Liver (tissue), 9 donors: ENCODE results near the gene LIMCH1. TPM values are rescaled to one million over a fixed set of nuclear protein-coding genes. Genes with fewer than 3 reads are reported as not detected.

Experiments used
- DNase-seq: peaks from one replicate; pipeline ENCODE4 v3.0.0-alpha.2; 2017; ENCODE audit warnings: low spot score
- H3K27ac ChIP-seq, 2 donors: one replicate each; pipeline ENCODE4 v1.7.0; 2013; ENCODE audit warnings: inconsistent platforms in 2 of 2, low read length in 2 of 2, control low read depth in 1 of 2, low read depth in 1 of 2, mild to moderate bottlenecking in 1 of 2
- H3K27me3 ChIP-seq, 4 donors: one replicate each; pipeline versions ENCODE4 v1.6.1 to v1.7.0; 2013; ENCODE audit warnings: low read length in 3 of 4, inconsistent platforms in 1 of 4, mild to moderate bottlenecking in 1 of 4, moderate library complexity in 1 of 4; ENCODE audit not compliant: control insufficient read depth in 4 of 4, insufficient read depth in 4 of 4
- H3K36me3 ChIP-seq, 4 donors: one replicate each; pipeline versions ENCODE4 v1.6.1 to v1.7.0; 2013; ENCODE audit warnings: low read length in 3 of 4, mild to moderate bottlenecking in 3 of 4, low read depth in 1 of 4, moderate library complexity in 1 of 4; ENCODE audit not compliant: control insufficient read depth in 4 of 4, insufficient read depth in 3 of 4
- H3K4me1 ChIP-seq, 4 donors: one replicate each; pipeline versions ENCODE4 v1.6.1 to v1.7.0; 2013; ENCODE audit warnings: low read length in 3 of 4, mild to moderate bottlenecking in 3 of 4, moderate library complexity in 1 of 4; ENCODE audit not compliant: control insufficient read depth in 4 of 4, insufficient read depth in 4 of 4
- H3K4me3 ChIP-seq, 3 donors: one replicate each; pipeline versions ENCODE4 v1.6.1 to v1.7.0; 2013; ENCODE audit warnings: low read length in 3 of 3, control low read depth in 1 of 3, low read depth in 1 of 3, mild to moderate bottlenecking in 1 of 3
- H3K9ac ChIP-seq, 2 donors: one replicate each; pipeline ENCODE4 v1.7.0; 2013; ENCODE audit warnings: low read length in 2 of 2, mild to moderate bottlenecking in 2 of 2, moderate library complexity in 2 of 2, control low read depth in 1 of 2, low read depth in 1 of 2
- H3K9me3 ChIP-seq, 4 donors: one replicate each; pipeline versions ENCODE4 v1.6.1 to v1.7.0; 2013; ENCODE audit warnings: low read length in 3 of 4; ENCODE audit not compliant: control insufficient read depth in 4 of 4
- EGR1 ChIP-seq, 2 donors: IDR thresholded peaks; 2 replicates each; pipeline ENCODE4 v1.6.1; 2016 to 2018; ENCODE audit warnings: antibody characterized with exemption in 2 of 2, low read depth in 2 of 2
- FOXA1 ChIP-seq: IDR thresholded peaks from 2 replicates; pipeline ENCODE4 v1.6.1; 2016; ENCODE audit warnings: antibody characterized with exemption
- GABPA ChIP-seq, 2 donors: IDR thresholded peaks in 1 of 2; conservative IDR thresholded peaks in 1 of 2; 2 replicates each; pipeline ENCODE4 v1.6.1; 2016; ENCODE audit warnings: antibody characterized with exemption in 2 of 2, mild to moderate bottlenecking in 1 of 2, moderate library complexity in 1 of 2
- HNF4A ChIP-seq, 2 donors: conservative IDR thresholded peaks; 2 replicates each; pipeline ENCODE4 v1.6.1; 2016; ENCODE audit warnings: antibody characterized with exemption in 2 of 2, mild to moderate bottlenecking in 2 of 2
- HNF4G ChIP-seq: IDR thresholded peaks from 2 replicates; pipeline ENCODE4 v1.6.1; 2016; ENCODE audit warnings: antibody characterized with exemption
- JUND ChIP-seq, 2 donors: IDR thresholded peaks; 2 replicates each; pipeline ENCODE4 v1.6.1; 2016; ENCODE audit warnings: antibody characterized with exemption in 2 of 2
- NR2F2 ChIP-seq: IDR thresholded peaks from 2 replicates; pipeline ENCODE4 v1.6.1; 2016; ENCODE audit warnings: antibody characterized with exemption
- RAD21 ChIP-seq, 2 donors: IDR thresholded peaks; 2 replicates each; pipeline ENCODE4 v1.6.1; 2016; ENCODE audit warnings: antibody characterized with exemption in 2 of 2, mild to moderate bottlenecking in 2 of 2
- RXRA ChIP-seq, 2 donors: IDR thresholded peaks; 2 replicates each; pipeline ENCODE4 v1.6.1; 2017 to 2018; ENCODE audit warnings: antibody characterized with exemption in 2 of 2, mild to moderate bottlenecking in 1 of 2
- SP1 ChIP-seq: IDR thresholded peaks from 2 replicates; pipeline ENCODE4 v1.6.1; 2018; ENCODE audit warnings: antibody characterized with exemption, mild to moderate bottlenecking
- TAF1 ChIP-seq: conservative IDR thresholded peaks from 2 replicates; pipeline ENCODE4 v1.6.1; 2016; ENCODE audit warnings: antibody characterized with exemption, mild to moderate bottlenecking
- YY1 ChIP-seq: IDR thresholded peaks from 2 replicates; pipeline ENCODE4 v1.6.1; 2016; ENCODE audit warnings: antibody characterized with exemption, mild to moderate bottlenecking
- WGBS: extraction: QIAGEN DNeasy Blood & Tissue Kit; methylation state at CpG from one replicate; pipeline ENCODE4 v1.1.7; 2013; 5-methylcytosine and 5-hydroxymethylcytosine counted together
- polyA plus RNA-seq, 2 donors: library from polyadenylated mRNA; stranded (reverse) in 1 of 2; unstranded in 1 of 2; fragments of 200-250 nt in 1 of 2; fragments of >200 nt in 1 of 2; fragmentation: Nextera tagmentation in 1 of 2; extraction: Ambion mirVana in 1 of 2; gene quantifications; one replicate each; pipeline versions ENCODE4 v1.2.1 to v1.2.3, GENCODE V29; 2013 to 2015
- total RNA-seq, 2 donors: library from RNA; depleted of rRNA; stranded (reverse); fragments of >200 nt; gene quantifications; one replicate each; pipeline ENCODE4 v1.2.3, GENCODE V29; 2014
- TF ChIP-seq, protein P1 (sequence below): IDR thresholded peaks from 2 replicates; pipeline ENCODE4 v1.6.1; 2016; ENCODE audit warnings: antibody characterized with exemption
- TF ChIP-seq, protein P2 (sequence below): IDR thresholded peaks from 2 replicates; pipeline ENCODE4 v1.6.1; 2016; ENCODE audit warnings: antibody characterized with exemption
- TF ChIP-seq, protein P3 (sequence below): IDR thresholded peaks from 2 replicates; pipeline ENCODE4 v1.6.1; 2016; ENCODE audit warnings: antibody characterized with exemption, mild to moderate bottlenecking
- TF ChIP-seq, protein P4 (sequence below): fragments of 150-350 bp; IDR thresholded peaks from 2 replicates; pipeline ENCODE4 v1.5.1; 2017; ENCODE audit warnings: improper control_type of control experiment, low read depth, low read length; ENCODE audit not compliant: missing input control
- TF ChIP-seq, protein P5 (sequence below): IDR thresholded peaks from 2 replicates; pipeline ENCODE4 v1.6.1; 2016; ENCODE audit warnings: antibody characterized with exemption
- donor health status: healthy.
- donor health status: healthy.
- donor health status: healthy.
- donor health status: healthy.
- donor health status: healthy.

The LIMCH1 gene
- total and polyA plus RNA-seq, 4 donors, result 2.0 to 30.6 (median 8.1) TPM

DNA sequence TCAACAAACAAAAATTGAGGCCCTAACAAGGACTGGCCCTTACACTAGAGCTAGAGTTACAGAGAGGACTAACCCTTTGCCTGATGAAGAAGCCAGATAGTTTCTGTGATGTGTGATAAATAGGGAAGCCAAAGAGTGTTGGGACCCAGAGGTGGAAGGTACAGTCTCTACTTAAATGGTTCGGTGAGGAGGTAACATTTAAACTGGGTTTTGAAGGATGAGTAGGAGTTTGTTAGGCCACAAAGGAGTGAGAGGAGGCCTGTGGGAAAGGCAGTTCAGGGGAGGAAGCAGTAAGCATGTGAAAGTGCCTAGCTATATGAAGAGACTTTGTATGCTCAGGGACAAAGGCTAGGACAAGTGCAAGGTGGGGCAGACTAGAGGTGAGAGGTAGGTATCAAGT lies 23.8 kb upstream of the LIMCH1 start:
- TF ChIP-seq, protein P1, sequence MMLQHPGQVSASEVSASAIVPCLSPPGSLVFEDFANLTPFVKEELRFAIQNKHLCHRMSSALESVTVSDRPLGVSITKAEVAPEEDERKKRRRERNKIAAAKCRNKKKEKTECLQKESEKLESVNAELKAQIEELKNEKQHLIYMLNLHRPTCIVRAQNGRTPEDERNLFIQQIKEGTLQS, result no peak
- TF ChIP-seq, protein P2, sequence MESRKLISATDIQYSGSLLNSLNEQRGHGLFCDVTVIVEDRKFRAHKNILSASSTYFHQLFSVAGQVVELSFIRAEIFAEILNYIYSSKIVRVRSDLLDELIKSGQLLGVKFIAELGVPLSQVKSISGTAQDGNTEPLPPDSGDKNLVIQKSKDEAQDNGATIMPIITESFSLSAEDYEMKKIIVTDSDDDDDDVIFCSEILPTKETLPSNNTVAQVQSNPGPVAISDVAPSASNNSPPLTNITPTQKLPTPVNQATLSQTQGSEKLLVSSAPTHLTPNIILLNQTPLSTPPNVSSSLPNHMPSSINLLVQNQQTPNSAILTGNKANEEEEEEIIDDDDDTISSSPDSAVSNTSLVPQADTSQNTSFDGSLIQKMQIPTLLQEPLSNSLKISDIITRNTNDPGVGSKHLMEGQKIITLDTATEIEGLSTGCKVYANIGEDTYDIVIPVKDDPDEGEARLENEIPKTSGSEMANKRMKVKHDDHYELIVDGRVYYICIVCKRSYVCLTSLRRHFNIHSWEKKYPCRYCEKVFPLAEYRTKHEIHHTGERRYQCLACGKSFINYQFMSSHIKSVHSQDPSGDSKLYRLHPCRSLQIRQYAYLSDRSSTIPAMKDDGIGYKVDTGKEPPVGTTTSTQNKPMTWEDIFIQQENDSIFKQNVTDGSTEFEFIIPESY, result no peak
- no peak for TF ChIP-seq SP1
- no peak for TF ChIP-seq YY1
- H3K4me1 ChIP-seq, result no peaks in the 10 kb centered on the region
- no peak overlapping the region for H3K9ac ChIP-seq
- no peaks in the 10 kb centered on the region for H3K36me3 ChIP-seq
- WGBS, result 99% methylated on average over 1 of the region's 1 CpG
- H3K9me3 ChIP-seq, result no peaks in the 10 kb centered on the region
- DNase-seq, result no peak
- no peak overlapping the region for H3K4me3 ChIP-seq
- no peaks in the 10 kb centered on the region for H3K27me3 ChIP-seq
- H3K27ac ChIP-seq, result no peak overlapping the region

DNA sequence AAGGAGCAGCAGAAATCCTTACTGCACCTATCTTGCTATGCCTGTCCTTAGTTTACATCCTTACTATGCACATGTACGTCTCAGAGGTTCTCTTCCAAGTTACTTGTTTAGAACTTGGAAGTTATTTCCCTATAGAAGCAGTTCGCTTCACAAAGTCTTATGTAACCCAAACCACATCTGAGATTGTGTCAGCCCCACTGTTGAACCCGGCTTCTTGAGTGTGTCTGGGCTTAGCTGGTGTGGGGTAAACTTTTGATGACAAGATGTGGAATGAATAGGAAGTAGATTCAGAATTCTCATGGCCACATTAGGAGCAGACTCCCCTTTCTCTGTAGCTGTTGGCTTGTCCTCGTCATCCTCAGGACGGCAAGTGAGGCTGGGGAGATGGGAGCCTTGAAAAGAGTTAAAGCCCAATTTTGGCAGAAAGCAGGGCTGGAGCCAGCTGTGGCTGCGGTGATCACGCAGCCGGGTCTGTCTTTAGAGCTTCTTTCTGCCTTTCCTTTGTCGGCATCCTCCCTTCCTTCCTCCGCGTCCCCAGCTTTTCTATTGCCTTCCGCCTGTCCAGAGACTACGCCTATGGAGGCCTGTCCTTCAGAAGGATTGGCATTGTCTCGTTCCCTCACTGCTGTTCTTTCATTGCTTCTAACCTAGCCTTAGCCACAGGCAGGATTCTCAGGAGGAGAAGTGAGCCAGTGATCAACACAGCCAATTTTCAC lies 23.0 kb upstream of the LIMCH1 start:
- WGBS, result 88% methylated on average over 14 of the region's 14 CpGs
- TF ChIP-seq RXRA (IDR thresholded peaks at IDR 0.05), result no peak
- TF ChIP-seq HNF4A (conservative IDR thresholded peaks at IDR 0.05), result no peak
- TF ChIP-seq NR2F2, result no peak
- no peak for TF ChIP-seq RAD21 (IDR thresholded peaks at IDR 0.05)
- no peak for TF ChIP-seq EGR1 (IDR thresholded peaks at IDR 0.05; ENCODE audit: low read depth in 2 of 2)
- TF ChIP-seq GABPA (IDR thresholded peaks at IDR 0.05 in 1 of 2, conservative IDR thresholded peaks at IDR 0.05 in 1 of 2), result no peak
- TF ChIP-seq, protein P3, sequence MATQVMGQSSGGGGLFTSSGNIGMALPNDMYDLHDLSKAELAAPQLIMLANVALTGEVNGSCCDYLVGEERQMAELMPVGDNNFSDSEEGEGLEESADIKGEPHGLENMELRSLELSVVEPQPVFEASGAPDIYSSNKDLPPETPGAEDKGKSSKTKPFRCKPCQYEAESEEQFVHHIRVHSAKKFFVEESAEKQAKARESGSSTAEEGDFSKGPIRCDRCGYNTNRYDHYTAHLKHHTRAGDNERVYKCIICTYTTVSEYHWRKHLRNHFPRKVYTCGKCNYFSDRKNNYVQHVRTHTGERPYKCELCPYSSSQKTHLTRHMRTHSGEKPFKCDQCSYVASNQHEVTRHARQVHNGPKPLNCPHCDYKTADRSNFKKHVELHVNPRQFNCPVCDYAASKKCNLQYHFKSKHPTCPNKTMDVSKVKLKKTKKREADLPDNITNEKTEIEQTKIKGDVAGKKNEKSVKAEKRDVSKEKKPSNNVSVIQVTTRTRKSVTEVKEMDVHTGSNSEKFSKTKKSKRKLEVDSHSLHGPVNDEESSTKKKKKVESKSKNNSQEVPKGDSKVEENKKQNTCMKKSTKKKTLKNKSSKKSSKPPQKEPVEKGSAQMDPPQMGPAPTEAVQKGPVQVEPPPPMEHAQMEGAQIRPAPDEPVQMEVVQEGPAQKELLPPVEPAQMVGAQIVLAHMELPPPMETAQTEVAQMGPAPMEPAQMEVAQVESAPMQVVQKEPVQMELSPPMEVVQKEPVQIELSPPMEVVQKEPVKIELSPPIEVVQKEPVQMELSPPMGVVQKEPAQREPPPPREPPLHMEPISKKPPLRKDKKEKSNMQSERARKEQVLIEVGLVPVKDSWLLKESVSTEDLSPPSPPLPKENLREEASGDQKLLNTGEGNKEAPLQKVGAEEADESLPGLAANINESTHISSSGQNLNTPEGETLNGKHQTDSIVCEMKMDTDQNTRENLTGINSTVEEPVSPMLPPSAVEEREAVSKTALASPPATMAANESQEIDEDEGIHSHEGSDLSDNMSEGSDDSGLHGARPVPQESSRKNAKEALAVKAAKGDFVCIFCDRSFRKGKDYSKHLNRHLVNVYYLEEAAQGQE, result no peak
- no peak for TF ChIP-seq TAF1
- TF ChIP-seq, protein P1, result no peak
- TF ChIP-seq, protein P4, sequence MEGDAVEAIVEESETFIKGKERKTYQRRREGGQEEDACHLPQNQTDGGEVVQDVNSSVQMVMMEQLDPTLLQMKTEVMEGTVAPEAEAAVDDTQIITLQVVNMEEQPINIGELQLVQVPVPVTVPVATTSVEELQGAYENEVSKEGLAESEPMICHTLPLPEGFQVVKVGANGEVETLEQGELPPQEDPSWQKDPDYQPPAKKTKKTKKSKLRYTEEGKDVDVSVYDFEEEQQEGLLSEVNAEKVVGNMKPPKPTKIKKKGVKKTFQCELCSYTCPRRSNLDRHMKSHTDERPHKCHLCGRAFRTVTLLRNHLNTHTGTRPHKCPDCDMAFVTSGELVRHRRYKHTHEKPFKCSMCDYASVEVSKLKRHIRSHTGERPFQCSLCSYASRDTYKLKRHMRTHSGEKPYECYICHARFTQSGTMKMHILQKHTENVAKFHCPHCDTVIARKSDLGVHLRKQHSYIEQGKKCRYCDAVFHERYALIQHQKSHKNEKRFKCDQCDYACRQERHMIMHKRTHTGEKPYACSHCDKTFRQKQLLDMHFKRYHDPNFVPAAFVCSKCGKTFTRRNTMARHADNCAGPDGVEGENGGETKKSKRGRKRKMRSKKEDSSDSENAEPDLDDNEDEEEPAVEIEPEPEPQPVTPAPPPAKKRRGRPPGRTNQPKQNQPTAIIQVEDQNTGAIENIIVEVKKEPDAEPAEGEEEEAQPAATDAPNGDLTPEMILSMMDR, result no peak
- TF ChIP-seq, protein P2, result no peak
- no peak for TF ChIP-seq FOXA1
- TF ChIP-seq, protein P5, sequence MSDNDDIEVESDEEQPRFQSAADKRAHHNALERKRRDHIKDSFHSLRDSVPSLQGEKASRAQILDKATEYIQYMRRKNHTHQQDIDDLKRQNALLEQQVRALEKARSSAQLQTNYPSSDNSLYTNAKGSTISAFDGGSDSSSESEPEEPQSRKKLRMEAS, result no peak
- TF ChIP-seq HNF4G, result no peak
- no peak for TF ChIP-seq SP1
- no peak for TF ChIP-seq YY1
- no peak for TF ChIP-seq JUND (IDR thresholded peaks at IDR 0.05)
- no peak overlapping the region for H3K9ac ChIP-seq

More for the DNA sequence above, 23.0 kb upstream of the LIMCH1 start:
- Histone ChIP-seq H3K27me3 (no peaks in the 10 kb centered on the region), H3K9me3 (no peaks in the 10 kb centered on the region), H3K27ac (no peak overlapping the region), H3K36me3 (no peaks in the 10 kb centered on the region), H3K4me3 (no peak overlapping the region), H3K4me1 (no peaks in the 10 kb centered on the region)
- no peak for DNase-seq
